M059J (cell line): ENCODE results near the gene H6PD. TPM values are rescaled to one million over a fixed set of nuclear protein-coding genes. Genes with fewer than 3 reads are reported as not detected.
A peak's percentile ranks its signal among the peaks of the same experiment; 100 is the strongest.

Source experiments
- DNase-seq: peaks from one replicate; pipeline ENCODE4 v3.0.0-alpha.2; 2012; ENCODE audit warnings: low read depth
- total RNA-seq: library from RNA; depleted of rRNA; stranded (reverse); fragments of >200 nt; shearing (Covaris generic); gene quantifications from 2 replicates; pipeline ENCODE4 v1.2.3, GENCODE V29; 2014; rRNA removed

Gene H6PD
- total RNA-seq, 1 experiment from 2014 or later = 15.9 TPM

GRCh38 chr1:9316512-9316911 lies 81.9 kb downstream of the H6PD start:
- no peak for DNase-seq

GRCh38 chr1:9317072-9317471 lies 82.5 kb downstream of the H6PD start:
- no peak for DNase-seq

GRCh38 chr1:9317591-9318417 lies 83.2 kb downstream of the H6PD start:
- DNase-seq = peak; percentile 89

DNA sequence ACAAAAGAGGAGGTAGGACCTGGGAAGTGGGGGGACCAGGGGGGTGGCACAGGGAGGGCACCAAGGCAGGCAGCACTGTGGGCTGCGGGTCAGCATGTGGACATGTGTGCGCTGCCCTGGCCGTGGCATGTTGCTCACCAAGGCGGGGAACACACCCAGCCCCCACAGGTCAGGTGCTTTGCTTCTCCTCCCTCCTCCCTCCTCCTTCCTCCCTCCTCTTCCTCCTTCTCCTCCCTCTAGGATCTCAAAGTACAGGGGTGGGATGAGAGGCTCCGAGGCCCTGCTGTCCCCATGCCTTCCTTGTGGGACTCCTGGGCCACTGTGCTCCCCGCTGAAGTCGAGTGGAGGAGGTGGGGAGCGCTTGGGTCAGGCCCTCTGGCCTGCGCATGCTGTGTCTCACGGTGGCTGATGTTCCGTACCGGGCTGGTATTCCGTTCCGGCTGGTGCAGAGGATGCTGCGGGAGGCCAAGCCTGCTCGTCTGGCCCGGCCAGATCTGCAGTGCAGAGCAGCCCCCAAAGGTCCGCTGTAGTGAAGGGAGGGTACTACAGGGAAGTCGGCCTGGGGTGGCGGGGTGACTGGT lies 84.7 kb downstream of the H6PD start:
- no peak for DNase-seq

DNA sequence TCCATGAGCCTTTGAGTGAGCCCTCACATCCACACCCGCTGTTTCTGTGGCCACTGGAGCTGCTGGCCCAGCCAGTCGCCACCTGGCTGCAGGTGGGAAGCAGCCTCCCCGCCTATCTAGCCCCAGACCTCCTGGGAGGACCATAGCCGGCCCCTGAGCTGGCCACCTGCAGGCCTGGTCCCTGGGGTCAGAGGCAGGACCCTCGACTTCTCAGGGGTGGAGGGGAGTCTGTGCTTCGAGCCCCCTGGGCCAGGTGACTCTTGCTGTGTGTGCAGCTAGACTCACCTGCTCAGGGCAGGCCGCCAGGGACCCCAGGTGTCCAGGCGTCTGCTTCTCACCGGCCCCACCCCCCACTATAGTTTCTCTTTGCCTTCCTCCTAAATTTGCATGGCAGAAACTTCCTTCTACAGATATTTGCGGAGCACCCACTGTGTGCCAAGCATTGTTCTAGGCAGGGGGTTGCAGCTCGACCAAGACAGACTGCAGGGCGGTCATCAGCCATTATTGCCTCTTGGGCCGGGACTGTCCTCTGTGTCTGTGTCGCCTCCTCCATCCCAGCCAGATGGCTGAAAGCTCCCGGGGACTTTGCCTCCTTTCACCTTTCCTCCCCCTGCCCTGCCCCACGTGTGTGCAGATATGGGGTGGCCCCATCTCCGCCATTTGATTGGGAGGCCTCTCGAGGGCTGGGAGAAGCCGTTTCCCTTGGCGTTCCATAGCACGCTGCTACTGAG lies 85.4 kb downstream of the H6PD start:
- DNase-seq = no peak

Other genes starting within 250 kb of the H6PD start
- gene SLC2A7, start 208.4 kb upstream of the H6PD start, total RNA-seq = not detected in 2 replicates
- gene SLC2A5, start 165.1 kb upstream of the H6PD start, total RNA-seq = 4.2 and 7.1 TPM in 2 replicates
- gene GPR157, start 105.7 kb upstream of the H6PD start, total RNA-seq = 2.1 and 2.9 TPM in 2 replicates
- gene SPSB1, start 58.1 kb downstream of the H6PD start, total RNA-seq = 9.2 and 14.3 TPM in 2 replicates